Astrocyte (in vitro differentiated cells and primary cell): ENCODE results near the gene DTNBP1.

Source experiments
- CTCF ChIP-seq: IDR thresholded peaks from 2 replicates; pipeline ENCODE4 v1.5.1; 2011; ENCODE audit warnings: low read depth, mild to moderate bottlenecking, inconsistent platforms, low read length, moderate library complexity; ENCODE audit not compliant: insufficient read depth
- EZH2 ChIP-seq: IDR thresholded peaks from 2 replicates; pipeline ENCODE4 v1.6.1; 2012; ENCODE audit warnings: mild to moderate bottlenecking, low read length, inconsistent platforms; ENCODE audit not compliant: insufficient read depth

DNA sequence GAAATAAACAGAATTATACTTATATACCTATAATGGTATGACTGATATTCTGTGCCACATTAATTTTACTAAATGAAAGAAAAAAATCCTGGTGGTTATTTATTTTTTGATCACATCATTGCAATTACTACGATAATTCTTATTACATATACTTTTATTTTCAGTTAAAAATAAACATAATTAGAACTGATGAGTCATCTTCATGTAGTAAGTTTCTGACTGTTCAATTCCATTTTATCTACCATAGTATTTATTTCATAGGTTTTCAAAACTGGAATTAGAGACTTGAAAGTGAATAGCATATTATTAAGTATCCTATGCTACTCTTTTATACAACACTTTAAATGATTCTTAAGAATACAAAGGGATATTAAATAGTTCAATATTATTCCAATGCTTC lies 80.3 kb downstream of the DTNBP1 start:
- TF ChIP-seq CTCF (no peak), EZH2 (no peak)
